Medulla oblongata (tissue), 1 donor: ENCODE measurements around the gene APOM.
A peak's percentile ranks its signal among the peaks of the same experiment; 100 is the strongest.

Source experiments
- DNase-seq: peaks from one replicate; pipeline ENCODE4 v3.0.0-alpha.2; 2015; ENCODE audit errors: extremely low spot score

APOM gene

DNA sequence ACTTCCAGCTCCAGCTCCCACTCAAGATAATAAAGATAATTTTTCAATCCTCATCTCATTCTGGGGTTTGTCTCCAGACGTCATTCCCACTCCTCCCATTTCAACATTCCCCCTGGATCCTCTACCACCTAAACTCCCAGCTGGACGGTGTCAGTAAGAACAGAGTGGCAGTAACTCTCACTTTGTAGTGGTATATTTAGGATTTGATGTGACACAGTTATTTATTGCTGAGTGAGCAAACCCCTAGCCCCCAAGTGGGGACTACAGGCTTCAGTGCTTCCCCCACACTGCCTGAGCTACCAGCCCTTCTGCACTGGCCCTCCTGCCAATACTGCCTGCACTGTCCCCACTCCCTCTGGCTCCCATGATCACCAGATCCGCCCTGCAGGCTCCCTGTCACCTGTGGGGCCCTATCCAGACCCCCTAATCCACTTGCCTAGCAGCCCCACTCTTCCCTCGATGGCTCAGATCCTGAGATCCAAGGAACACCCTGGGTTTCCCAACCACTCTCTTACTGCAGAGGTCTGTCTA, 2.5 kb downstream of the APOM start:
- DNase-seq = no peak

DNA sequence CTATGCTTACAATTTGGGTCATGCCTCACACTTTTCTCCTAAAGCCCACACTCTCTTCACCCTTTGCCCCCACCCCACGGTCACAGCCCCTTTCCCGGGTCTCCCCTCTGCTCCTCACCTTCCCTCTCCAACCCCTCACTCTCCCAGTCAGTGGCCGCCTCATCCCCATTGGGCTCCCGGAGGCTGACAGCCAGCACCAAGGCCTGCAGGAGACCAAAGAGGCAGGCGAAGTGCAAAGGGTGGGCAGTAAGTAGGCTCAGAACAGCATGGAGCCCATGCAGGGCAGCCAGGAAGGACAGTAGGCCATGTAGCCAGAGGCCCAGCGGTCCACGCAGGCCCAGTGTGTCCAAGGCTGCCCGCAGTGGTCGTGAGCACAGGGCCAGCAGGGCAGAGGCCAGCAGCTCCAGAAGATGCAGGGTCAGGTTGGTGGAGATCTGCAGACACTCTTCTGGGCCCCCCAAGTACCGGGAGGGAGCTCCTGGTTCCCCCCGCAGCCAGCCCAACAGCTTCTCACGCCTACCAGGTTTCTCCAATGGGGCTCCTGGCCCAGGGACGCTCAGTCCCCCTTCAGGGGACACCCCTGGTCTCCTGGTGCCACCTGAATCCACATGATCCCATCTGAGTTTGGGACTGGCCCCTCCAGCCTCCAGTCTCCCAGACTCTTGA, 3.4 kb downstream of the APOM start:
- DNase-seq = no peak

GRCh38 chr6:31659649-31660380, 4.1 kb downstream of the APOM start:
- peak; percentile 26 for DNase-seq

- peak; percentile 87 for DNase-seq
Observed at GRCh38 chr6:31660381-31661261, 4.9 kb downstream of the APOM start, which contains the start of gene C6orf47. TSS of gene C6orf47 (minus strand) at chr6:31660778. CDS start at chr6:31659947, 831 bp downstream.

DNA sequence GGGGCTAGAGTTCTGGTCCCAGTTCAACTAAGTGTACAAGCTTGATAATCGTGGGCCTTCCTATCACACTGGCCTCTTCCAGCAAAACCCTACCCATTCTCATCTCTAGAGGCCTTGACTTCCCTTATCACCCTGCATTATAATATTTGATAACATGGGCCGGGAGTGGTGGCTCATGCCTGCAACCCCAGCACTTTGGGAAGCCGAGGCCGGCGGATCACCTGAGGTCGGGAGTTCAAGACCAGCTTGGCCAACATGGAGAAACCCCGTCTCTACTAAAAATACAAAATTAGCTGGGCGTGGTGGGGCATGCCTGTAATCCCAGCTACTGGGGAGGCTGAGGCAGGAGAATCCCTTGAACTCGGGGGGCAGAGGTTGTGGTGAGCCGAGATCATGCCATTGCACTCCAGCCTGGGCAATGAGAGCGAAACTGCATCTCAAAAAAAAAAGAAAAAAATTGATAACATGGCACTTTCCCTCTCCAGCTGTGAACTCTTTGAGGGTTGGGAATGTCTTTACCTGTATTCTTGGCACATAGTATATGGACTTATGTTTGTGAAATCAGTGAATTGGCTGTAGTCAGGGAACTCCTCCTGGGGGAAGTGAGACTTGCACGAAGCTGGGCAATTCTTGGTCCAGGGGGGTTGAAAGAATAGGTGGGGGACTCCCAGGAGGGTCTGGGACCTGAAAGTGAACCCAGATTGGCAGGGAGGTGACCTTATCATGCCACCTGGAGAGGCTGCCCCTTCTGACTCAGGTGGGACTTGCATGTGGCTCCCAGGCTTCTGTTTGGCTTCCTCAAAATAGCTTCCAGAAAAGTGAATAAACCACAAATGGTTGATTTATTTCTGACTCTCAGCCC, 5.8 kb downstream of the APOM start:
- DNase-seq = no peak

GRCh38 chr6:31662124-31662723, 6.5 kb downstream of the APOM start:
- no peak for DNase-seq

DNA sequence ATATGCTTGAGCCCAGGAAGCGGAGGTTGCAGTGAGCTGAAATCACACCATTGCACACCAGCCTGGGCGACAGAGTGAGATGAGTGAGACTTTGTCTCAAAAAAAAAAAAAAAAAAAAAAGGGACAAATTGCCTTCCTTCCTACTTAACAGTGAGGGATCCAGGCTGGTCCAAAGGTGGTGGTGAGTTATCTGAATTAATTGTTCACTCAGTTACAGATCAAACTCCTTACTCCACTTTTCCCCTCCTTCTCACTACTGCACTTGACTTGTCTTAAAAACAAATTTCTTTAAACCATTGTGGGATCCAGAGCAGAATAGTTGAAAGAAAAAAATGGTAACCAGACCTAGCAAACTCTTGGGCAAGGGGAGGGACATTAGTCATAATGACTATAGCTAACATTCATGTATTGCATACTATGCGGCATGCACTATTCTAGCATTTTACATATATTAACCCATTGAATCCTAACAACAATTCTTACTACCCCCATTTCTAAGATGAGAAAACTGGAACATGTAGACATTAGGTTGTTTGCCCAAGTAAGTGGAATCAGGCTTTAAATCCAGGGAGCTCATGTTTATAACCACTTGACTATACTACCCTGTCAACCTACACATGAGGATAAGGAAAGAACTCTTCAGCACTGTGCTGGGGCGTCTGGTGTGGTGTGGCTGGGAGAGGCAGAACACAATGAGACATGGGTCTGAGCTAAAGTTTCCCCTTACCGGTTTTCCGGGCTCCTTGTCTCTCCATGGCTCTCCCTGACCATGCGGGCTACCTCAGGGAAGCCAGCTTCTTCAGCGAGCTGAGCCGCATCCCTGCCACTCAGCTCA, 7.6 kb downstream of the APOM start:
- DNase-seq = no peak

GRCh38 chr6:31663961-31664789, 8.5 kb downstream of the APOM start:
- DNase-seq = no peak

- DNase-seq = peak; percentile 98
Observed at GRCh38 chr6:31664790-31665500, 9.3 kb downstream of the APOM start, which contains the start of gene GPANK1. TSS of gene GPANK1 (minus strand) at chr6:31664997. CDS start at chr6:31664478, 519 bp downstream.

DNA sequence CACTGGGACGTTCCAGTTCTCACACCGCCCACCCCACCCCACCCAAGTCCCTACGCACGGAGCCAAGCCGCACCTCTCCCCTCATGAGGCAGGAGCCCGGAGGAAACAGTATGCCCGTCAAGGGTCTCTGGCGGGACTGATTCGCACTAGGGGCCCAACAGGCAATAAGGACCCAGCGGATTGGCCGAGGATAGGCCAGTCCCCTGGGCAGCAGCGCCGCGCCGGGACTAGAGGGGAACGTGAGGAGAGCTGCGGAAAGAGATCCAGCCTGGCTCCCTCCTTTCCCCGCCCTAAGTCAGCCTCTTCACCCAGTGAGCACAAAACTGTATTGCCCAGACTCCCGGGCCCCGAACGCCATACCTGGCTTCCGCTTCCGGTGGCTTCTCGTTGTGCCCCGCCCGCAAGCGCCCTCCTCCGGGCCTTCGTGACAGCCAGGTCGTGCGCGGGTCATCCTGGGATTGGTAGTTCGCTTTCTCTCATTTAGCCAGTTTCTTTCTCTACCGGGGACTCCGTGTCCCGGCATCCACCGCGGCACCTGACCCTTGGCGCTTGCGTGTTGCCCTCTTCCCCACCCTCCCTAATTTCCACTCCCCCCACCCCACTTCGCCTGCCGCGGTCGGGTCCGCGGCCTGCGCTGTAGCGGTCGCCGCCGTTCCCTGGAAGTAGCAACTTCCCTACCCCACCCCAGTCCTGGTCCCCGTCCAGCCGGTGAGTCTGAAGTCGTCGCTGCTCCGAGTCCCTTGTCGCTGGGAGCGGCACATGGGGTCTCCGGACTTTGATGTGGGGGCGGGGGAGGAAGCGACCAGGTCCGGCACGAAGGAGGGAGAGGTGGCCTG, 10.0 kb downstream of the APOM start, which contains the start of gene CSNK2B:
Gene CSNK2B, plus strand, starts transcription at position 580 of the 836 bp plus-strand sequence. CDS start 752 bp downstream, outside the sequence.
- DNase-seq = peak; percentile 99

GRCh38 chr6:31666337-31666965, 10.8 kb downstream of the APOM start:
- no peak for DNase-seq

DNA sequence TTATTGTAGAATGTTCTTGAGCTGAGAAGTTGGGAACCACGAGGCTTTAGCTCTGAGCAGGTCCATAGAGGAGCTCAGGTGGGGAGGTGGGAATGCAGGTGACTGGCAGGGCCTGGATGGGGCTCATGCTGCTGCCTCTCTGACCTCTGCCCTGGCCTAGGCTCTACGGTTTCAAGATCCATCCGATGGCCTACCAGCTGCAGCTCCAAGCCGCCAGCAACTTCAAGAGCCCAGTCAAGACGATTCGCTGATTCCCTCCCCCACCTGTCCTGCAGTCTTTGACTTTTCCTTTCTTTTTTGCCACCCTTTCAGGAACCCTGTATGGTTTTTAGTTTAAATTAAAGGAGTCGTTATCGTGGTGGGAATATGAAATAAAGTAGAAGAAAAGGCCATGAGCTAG, 14.0 kb downstream of the APOM start, which contains the start of gene LY6G5B:
Gene LY6G5B, plus strand, starts transcription at position 301 of the 400 bp plus-strand sequence. CDS start 975 bp downstream, outside the sequence.
- no peak for DNase-seq

DNA sequence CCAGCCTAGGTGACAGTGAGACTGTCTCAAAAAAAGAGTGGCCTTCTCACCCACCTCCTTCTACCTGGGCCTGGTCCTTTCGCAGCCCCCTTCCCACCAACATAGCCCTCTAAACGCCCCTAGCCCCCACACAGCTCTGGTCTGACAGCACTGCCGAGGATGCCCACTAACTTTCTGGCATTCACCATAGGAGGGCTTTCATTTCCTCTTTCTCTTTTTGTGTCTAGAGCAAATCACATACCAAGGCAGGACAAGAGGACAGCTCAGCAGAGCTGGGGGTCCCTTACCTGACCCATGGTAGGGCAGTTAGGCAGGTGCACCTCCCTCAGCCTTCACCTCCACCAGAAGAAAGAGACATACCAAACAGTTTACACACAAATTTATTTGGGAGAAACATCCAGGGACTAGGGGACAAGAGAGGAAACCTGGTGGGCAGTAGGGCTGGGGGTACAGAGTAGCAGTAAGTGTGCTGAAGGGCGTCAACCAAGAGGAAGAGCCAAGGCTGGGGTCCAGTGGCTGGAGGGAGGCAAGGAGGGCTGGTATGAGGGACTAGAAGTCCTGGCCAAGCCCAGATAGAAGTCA, 20.7 kb downstream of the APOM start:
- DNase-seq = no peak

GRCh38 chr6:31676904-31677303, 21.2 kb downstream of the APOM start:
- DNase-seq = no peak

GRCh38 chr6:31677955-31678354, 22.3 kb downstream of the APOM start:
- DNase-seq = no peak
